Measurements from ENCODE around the gene INAFM2. TPM values are rescaled to one million over a fixed set of nuclear protein-coding genes. Genes with fewer than 3 reads are reported as not detected.

Gene INAFM2
- total RNA-seq, 4 donors from 2014 or later, result 4.0 to 16.5 (median 8.1) TPM

- TF ChIP-seq CTCF (IDR thresholded peaks at IDR 0.05; ENCODE audit: low read depth), result no peak
These were observed 28.9 kb downstream of the INAFM2 start for GRCh38 chr15:40352281-40352901.

GRCh38 chr15:40353697-40354096 is 30.2 kb downstream of the INAFM2 start:
- TF ChIP-seq CTCF (IDR thresholded peaks at IDR 0.05; ENCODE audit: low read depth), result no peak

GRCh38 chr15:40354408-40355171 is 31.1 kb downstream of the INAFM2 start:
- no peak for TF ChIP-seq CTCF (IDR thresholded peaks at IDR 0.05; ENCODE audit: low read depth)

GRCh38 chr15:40355976-40356585 is 32.6 kb downstream of the INAFM2 start:
- TF ChIP-seq CTCF (IDR thresholded peaks at IDR 0.05; ENCODE audit: low read depth), result no peak

- no peak for TF ChIP-seq CTCF (IDR thresholded peaks at IDR 0.05; ENCODE audit: low read depth)
These were observed 33.8 kb downstream of the INAFM2 start for GRCh38 chr15:40357246-40357645.

- no peak for TF ChIP-seq CTCF (IDR thresholded peaks at IDR 0.05; ENCODE audit: low read depth)
These were observed 34.4 kb downstream of the INAFM2 start, which contains the start of gene DISP2 for GRCh38 chr15:40357723-40358470. TSS of gene DISP2 (plus strand) at chr15:40358219. CDS start at chr15:40358322, 103 bp downstream.

All from subcutaneous adipose tissue (tissue), 4 donors.